Measurements from ENCODE around the gene CD52.
"Not testable (repeated sequence)": the region's sequence is repeated elsewhere in the genome, so short reads cannot be mapped to it uniquely, and the experiment has no call there.

CD52 gene

GRCh38 chr1:26327956-26328362 is 10.2 kb downstream of the CD52 start:
- H3K4me1 ChIP-seq (ENCODE audit: insufficient read depth, low read length, severe bottlenecking), result peaks cover 14% of the 10 kb centered on the region
- no peak overlapping the region for H3K4me3 ChIP-seq (ENCODE audit: low read depth, low read length, poor library complexity, severe bottlenecking)
- no peaks in the 10 kb centered on the region for H3F3A ChIP-seq (ENCODE audit: insufficient read depth, low read length)
- peaks cover 15% of the 10 kb centered on the region; the same call in 1 of the 2 replicates for H3K36me3 ChIP-seq (ENCODE audit: insufficient read depth, low read length)
- H2AFZ ChIP-seq (ENCODE audit: low read length), result no peak overlapping the region
- H4K20me1 ChIP-seq (ENCODE audit: insufficient read depth, low read length), result no peaks in the 10 kb centered on the region
- H3K9ac ChIP-seq (ENCODE audit: low read length), result no peak overlapping the region; the same call in 1 of the 2 replicates
- no peaks in the 10 kb centered on the region for H3K27me3 ChIP-seq (ENCODE audit: insufficient read depth, low read length)
- H3K9me3 ChIP-seq (ENCODE audit: low read length), result no peaks in the 10 kb centered on the region
- no peaks in the 10 kb centered on the region for H3K79me2 ChIP-seq (ENCODE audit: insufficient read depth, low read length)
- TF ChIP-seq EZH2 (IDR thresholded peaks at IDR 0.05; ENCODE audit: borderline replicate concordance, low read length), result no peak
- TF ChIP-seq, protein P1, sequence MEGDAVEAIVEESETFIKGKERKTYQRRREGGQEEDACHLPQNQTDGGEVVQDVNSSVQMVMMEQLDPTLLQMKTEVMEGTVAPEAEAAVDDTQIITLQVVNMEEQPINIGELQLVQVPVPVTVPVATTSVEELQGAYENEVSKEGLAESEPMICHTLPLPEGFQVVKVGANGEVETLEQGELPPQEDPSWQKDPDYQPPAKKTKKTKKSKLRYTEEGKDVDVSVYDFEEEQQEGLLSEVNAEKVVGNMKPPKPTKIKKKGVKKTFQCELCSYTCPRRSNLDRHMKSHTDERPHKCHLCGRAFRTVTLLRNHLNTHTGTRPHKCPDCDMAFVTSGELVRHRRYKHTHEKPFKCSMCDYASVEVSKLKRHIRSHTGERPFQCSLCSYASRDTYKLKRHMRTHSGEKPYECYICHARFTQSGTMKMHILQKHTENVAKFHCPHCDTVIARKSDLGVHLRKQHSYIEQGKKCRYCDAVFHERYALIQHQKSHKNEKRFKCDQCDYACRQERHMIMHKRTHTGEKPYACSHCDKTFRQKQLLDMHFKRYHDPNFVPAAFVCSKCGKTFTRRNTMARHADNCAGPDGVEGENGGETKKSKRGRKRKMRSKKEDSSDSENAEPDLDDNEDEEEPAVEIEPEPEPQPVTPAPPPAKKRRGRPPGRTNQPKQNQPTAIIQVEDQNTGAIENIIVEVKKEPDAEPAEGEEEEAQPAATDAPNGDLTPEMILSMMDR (IDR thresholded peaks at IDR 0.05; ENCODE audit: low read length), result peak; percentile 73
- H3K27ac ChIP-seq (ENCODE audit: low read depth, low read length, poor library complexity, severe bottlenecking), result no peak overlapping the region
- no peak overlapping the region for H3K4me2 ChIP-seq (ENCODE audit: low read length)
- no peaks in the 10 kb centered on the region for H3K9me2 ChIP-seq (ENCODE audit: low read depth, low read length)

- H3K36me3 ChIP-seq (ENCODE audit: insufficient read depth, low read length), result peaks cover 8% of the 10 kb centered on the region; the same call in 1 of the 2 replicates
- H3K9me3 ChIP-seq (ENCODE audit: low read length), result no peaks in the 10 kb centered on the region
- no peak overlapping the region for H2AFZ ChIP-seq (ENCODE audit: low read length)
- no peak for TF ChIP-seq EZH2 (IDR thresholded peaks at IDR 0.05; ENCODE audit: borderline replicate concordance, low read length)
- TF ChIP-seq, protein P1 (IDR thresholded peaks at IDR 0.05; ENCODE audit: low read length), result no peak
- no peak overlapping the region for H3K4me2 ChIP-seq (ENCODE audit: low read length)
- H3K4me1 ChIP-seq (ENCODE audit: insufficient read depth, low read length, severe bottlenecking), result peaks cover 14% of the 10 kb centered on the region
- no peak overlapping the region for H3K4me3 ChIP-seq (ENCODE audit: low read depth, low read length, poor library complexity, severe bottlenecking)
- no peaks in the 10 kb centered on the region for H3K27me3 ChIP-seq (ENCODE audit: insufficient read depth, low read length)
- no peaks in the 10 kb centered on the region for H3F3A ChIP-seq (ENCODE audit: insufficient read depth, low read length)
- H3K9me2 ChIP-seq (ENCODE audit: low read depth, low read length), result no peaks in the 10 kb centered on the region
- no peaks in the 10 kb centered on the region for H4K20me1 ChIP-seq (ENCODE audit: insufficient read depth, low read length)
- H3K79me2 ChIP-seq (ENCODE audit: insufficient read depth, low read length), result no peaks in the 10 kb centered on the region
- H3K9ac ChIP-seq (ENCODE audit: low read length), result no peak overlapping the region
- H3K27ac ChIP-seq (ENCODE audit: low read depth, low read length, poor library complexity, severe bottlenecking), result peak overlapping the region; percentile 31
Observed at GRCh38 chr1:26328597-26328996, 10.8 kb downstream of the CD52 start.

DNA sequence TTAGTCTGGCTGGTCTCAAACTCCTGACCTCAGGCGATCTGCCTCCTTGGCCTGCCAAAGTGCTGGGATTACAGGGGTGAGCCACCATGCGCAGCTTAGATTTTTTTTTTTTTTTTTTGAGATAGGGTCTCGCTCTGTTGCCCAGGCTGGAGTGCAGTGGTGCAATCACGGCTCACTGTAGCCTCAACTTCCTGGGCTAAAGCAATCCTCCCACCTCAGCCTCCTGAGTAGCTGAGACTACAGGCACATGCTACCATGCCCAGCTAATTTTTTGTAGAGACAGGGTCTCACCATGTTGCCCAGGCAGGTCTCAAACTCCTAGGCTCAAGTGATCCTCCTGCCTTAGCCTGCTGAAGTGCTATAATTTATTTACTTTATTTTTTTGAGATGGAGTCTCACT is 11.6 kb downstream of the CD52 start:
- not testable (repeated sequence) for H3K27me3 ChIP-seq (ENCODE audit: insufficient read depth, low read length); H3K9me2 ChIP-seq (ENCODE audit: low read depth, low read length); H3K27ac ChIP-seq (ENCODE audit: low read depth, low read length, poor library complexity, severe bottlenecking); H4K20me1 ChIP-seq (ENCODE audit: insufficient read depth, low read length); H3K9ac ChIP-seq (ENCODE audit: low read length); H3K4me3 ChIP-seq (ENCODE audit: low read depth, low read length, poor library complexity, severe bottlenecking); H3K36me3 ChIP-seq (ENCODE audit: insufficient read depth, low read length); H3K9me3 ChIP-seq (ENCODE audit: low read length); H3K79me2 ChIP-seq (ENCODE audit: insufficient read depth, low read length); H3K4me2 ChIP-seq (ENCODE audit: low read length); H2AFZ ChIP-seq (ENCODE audit: low read length); H3F3A ChIP-seq (ENCODE audit: insufficient read depth, low read length)
- peaks cover 14% of the 10 kb centered on the region for H3K4me1 ChIP-seq (ENCODE audit: insufficient read depth, low read length, severe bottlenecking)

- H3K9me2 ChIP-seq (ENCODE audit: low read depth, low read length), result no peaks in the 10 kb centered on the region
- H3K79me2 ChIP-seq (ENCODE audit: insufficient read depth, low read length), result no peaks in the 10 kb centered on the region
- H3K36me3 ChIP-seq (ENCODE audit: insufficient read depth, low read length), result no peaks in the 10 kb centered on the region
- no peaks in the 10 kb centered on the region for H3K27me3 ChIP-seq (ENCODE audit: insufficient read depth, low read length)
- H3K9ac ChIP-seq (ENCODE audit: low read length), result no peak overlapping the region
- no peak overlapping the region for H3K4me2 ChIP-seq (ENCODE audit: low read length)
- no peaks in the 10 kb centered on the region for H4K20me1 ChIP-seq (ENCODE audit: insufficient read depth, low read length)
- no peaks in the 10 kb centered on the region for H3F3A ChIP-seq (ENCODE audit: insufficient read depth, low read length)
- peaks cover 21% of the 10 kb centered on the region for H3K4me1 ChIP-seq (ENCODE audit: insufficient read depth, low read length, severe bottlenecking)
- TF ChIP-seq, protein P1 (IDR thresholded peaks at IDR 0.05; ENCODE audit: low read length), result no peak
- TF ChIP-seq EZH2 (IDR thresholded peaks at IDR 0.05; ENCODE audit: borderline replicate concordance, low read length), result no peak
- H3K27ac ChIP-seq (ENCODE audit: low read depth, low read length, poor library complexity, severe bottlenecking), result no peak overlapping the region
- H2AFZ ChIP-seq (ENCODE audit: low read length), result no peak overlapping the region
- no peaks in the 10 kb centered on the region for H3K9me3 ChIP-seq (ENCODE audit: low read length)
- H3K4me3 ChIP-seq (ENCODE audit: low read depth, low read length, poor library complexity, severe bottlenecking), result no peak overlapping the region
Observed at GRCh38 chr1:26330276-26330675, 12.5 kb downstream of the CD52 start.

GRCh38 chr1:26333312-26333711 is 15.6 kb downstream of the CD52 start:
- H4K20me1 ChIP-seq (ENCODE audit: insufficient read depth, low read length); H3K9ac ChIP-seq (ENCODE audit: low read length); H3K36me3 ChIP-seq (ENCODE audit: insufficient read depth, low read length); H3K9me2 ChIP-seq (ENCODE audit: low read depth, low read length); H3K27ac ChIP-seq (ENCODE audit: low read depth, low read length, poor library complexity, severe bottlenecking); H3K4me2 ChIP-seq (ENCODE audit: low read length); H3K79me2 ChIP-seq (ENCODE audit: insufficient read depth, low read length); H2AFZ ChIP-seq (ENCODE audit: low read length); H3F3A ChIP-seq (ENCODE audit: insufficient read depth, low read length); H3K27me3 ChIP-seq (ENCODE audit: insufficient read depth, low read length); H3K4me3 ChIP-seq (ENCODE audit: low read depth, low read length, poor library complexity, severe bottlenecking); H3K9me3 ChIP-seq (ENCODE audit: low read length): not testable (repeated sequence)
- peaks cover 23% of the 10 kb centered on the region for H3K4me1 ChIP-seq (ENCODE audit: insufficient read depth, low read length, severe bottlenecking)
